ENCODE measurements around the gene OR10H5.
"Not testable (repeated sequence)": the region's sequence is repeated elsewhere in the genome, so short reads cannot be mapped to it uniquely, and the experiment has no call there.

The OR10H5 gene

DNA sequence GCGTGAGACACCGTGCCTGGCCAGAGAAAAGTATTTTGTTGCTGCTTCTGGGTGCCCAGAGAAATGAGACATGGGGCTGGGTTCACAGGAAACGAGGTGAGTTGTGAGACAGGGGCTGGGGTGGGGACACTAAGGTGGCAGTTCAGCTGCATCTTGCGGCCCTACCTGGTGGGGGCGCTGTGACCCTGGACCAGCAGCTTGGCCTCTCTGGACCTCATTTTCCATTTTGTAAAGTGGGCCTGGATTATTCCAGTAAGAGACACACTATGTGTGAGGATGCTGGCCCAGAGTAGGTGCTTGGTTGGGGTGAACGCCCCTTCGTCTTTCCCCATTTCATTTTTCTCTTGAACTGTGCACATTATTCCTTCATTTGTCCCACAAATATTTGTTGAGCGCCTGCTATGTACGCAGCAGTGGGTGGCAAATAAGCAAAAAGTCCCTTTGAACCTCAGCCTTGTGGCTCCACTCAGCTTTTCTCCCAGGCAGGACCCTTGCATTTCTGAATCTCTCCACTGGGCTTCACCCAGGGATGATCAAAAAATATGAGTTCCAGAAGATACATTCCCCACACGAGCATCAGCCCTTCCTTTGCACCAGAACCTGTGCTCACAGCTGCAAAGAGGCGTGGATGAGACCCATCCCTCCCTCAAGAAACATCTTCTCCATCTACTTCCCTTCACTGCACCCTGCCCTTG is 54.6 kb downstream of the OR10H5 start:
- Histone ChIP-seq H3K4me3 (ENCODE audit: low read length) (no peak overlapping the region), H3K9me3 (ENCODE audit: low read length) (no peaks in the 10 kb centered on the region), H3K27me3 (ENCODE audit: insufficient read depth, low read length) (peaks cover 6% of the 10 kb centered on the region), H3K36me3 (ENCODE audit: insufficient read depth, low read length) (no peaks in the 10 kb centered on the region), H3K4me1 (ENCODE audit: insufficient read depth, low read length) (no peaks in the 10 kb centered on the region), H2AFZ (ENCODE audit: low read depth, low read length) (no peak overlapping the region)

- Histone ChIP-seq H3K4me1 (ENCODE audit: insufficient read depth, low read length) (no peaks in the 10 kb centered on the region), H3K36me3 (ENCODE audit: insufficient read depth, low read length) (no peaks in the 10 kb centered on the region), H3K4me3 (ENCODE audit: low read length) (no peak overlapping the region), H3K9me3 (ENCODE audit: low read length) (no peaks in the 10 kb centered on the region), H3K27me3 (ENCODE audit: insufficient read depth, low read length) (peaks cover 6% of the 10 kb centered on the region), H2AFZ (ENCODE audit: low read depth, low read length) (no peak overlapping the region)
Measured at GRCh38 chr19:15843203-15843893, 55.9 kb downstream of the OR10H5 start.

GRCh38 chr19:15843894-15844222 is 56.4 kb downstream of the OR10H5 start:
- not testable (repeated sequence) for H2AFZ ChIP-seq (ENCODE audit: low read depth, low read length); H3K4me3 ChIP-seq (ENCODE audit: low read length); H3K27me3 ChIP-seq (ENCODE audit: insufficient read depth, low read length); H3K9me3 ChIP-seq (ENCODE audit: low read length); H3K36me3 ChIP-seq (ENCODE audit: insufficient read depth, low read length); H3K4me1 ChIP-seq (ENCODE audit: insufficient read depth, low read length)

DNA sequence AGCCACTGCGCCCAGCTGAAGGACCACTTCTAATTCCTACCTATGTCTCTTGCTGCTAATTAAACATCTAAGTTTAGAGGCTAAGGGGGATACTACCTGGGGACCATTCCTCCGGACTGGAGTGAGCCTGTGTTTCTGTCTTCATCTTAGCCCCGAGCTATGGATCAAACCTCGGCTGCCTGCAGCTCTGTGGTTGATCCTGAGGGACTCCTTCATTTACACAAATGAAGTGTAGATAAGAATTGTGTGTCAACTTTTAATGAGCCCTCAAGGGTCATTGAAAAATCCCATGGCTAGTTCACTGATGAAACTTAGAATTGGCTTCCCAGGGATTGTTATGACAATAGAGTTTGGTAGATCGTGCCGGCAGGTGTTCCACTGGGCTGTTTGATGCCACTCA is 59.5 kb downstream of the OR10H5 start:
- H3K9me3 ChIP-seq (ENCODE audit: low read length), result no peaks in the 10 kb centered on the region
- H3K27me3 ChIP-seq (ENCODE audit: insufficient read depth, low read length), result peaks cover 6% of the 10 kb centered on the region
- no peaks in the 10 kb centered on the region for H3K4me1 ChIP-seq (ENCODE audit: insufficient read depth, low read length)
- no peak overlapping the region for H3K4me3 ChIP-seq (ENCODE audit: low read length)
- no peaks in the 10 kb centered on the region for H3K36me3 ChIP-seq (ENCODE audit: insufficient read depth, low read length)
- H2AFZ ChIP-seq (ENCODE audit: low read depth, low read length), result no peak overlapping the region

GRCh38 chr19:15850385-15850784 is 62.9 kb downstream of the OR10H5 start:
- H3K36me3 ChIP-seq (ENCODE audit: insufficient read depth, low read length), result no peaks in the 10 kb centered on the region
- H3K4me1 ChIP-seq (ENCODE audit: insufficient read depth, low read length), result no peaks in the 10 kb centered on the region
- H3K4me3 ChIP-seq (ENCODE audit: low read length), result no peak overlapping the region
- peaks cover 9% of the 10 kb centered on the region for H3K27me3 ChIP-seq (ENCODE audit: insufficient read depth, low read length)
- no peak overlapping the region for H2AFZ ChIP-seq (ENCODE audit: low read depth, low read length)
- no peaks in the 10 kb centered on the region for H3K9me3 ChIP-seq (ENCODE audit: low read length)
